H1 (cell line): Measurements from ENCODE around the gene CFAP58. TPM values are rescaled to one million over a fixed set of nuclear protein-coding genes. Genes with fewer than 3 reads are reported as not detected.

Source experiments
- CTCF ChIA-PET: fragments of 300-600 bp; sonication (Branson Sonifier 250); formaldehyde crosslinking; loops from one replicate; lab custom pipeline; 2021; ENCODE audit not compliant: partially characterized antibody; lab: Charles Lee
- POLR2A ChIA-PET: fragments of 300-600 bp; sonication (Branson Sonifier 250); formaldehyde crosslinking; loops from one replicate; lab custom pipeline; 2021; ENCODE audit warnings: inconsistent platforms; ENCODE audit not compliant: partially characterized antibody; lab: Charles Lee
- DNase-seq, 2 experiments: peaks; one replicate each; pipeline versions ENCODE4 v3.0.0 to v3.0.0-alpha.2; 2010 to 2022; ENCODE audit warnings: low spot score in 2 of 2, low read depth in 1 of 2, mixed read lengths in 1 of 2
- FAIRE-seq: peaks from 2 replicates; lab custom pipeline; 2011; peaks lifted over from hg19 to GRCh38; lab: Jason Lieb, UNC
- H2AFZ ChIP-seq: 2 replicates; pipeline ENCODE4 v1.8.1; 2012; ENCODE audit warnings: low read length, inconsistent platforms
- H2AK5ac ChIP-seq: 2 replicates; pipeline ENCODE4 v1.6.1; 2013; ENCODE audit warnings: low read depth, low read length
- H2BK120ac ChIP-seq: replicated peaks from 2 replicates; pipeline ENCODE3; 2013; ENCODE audit warnings: low read depth, low read length, inconsistent platforms
- H2BK12ac ChIP-seq: 2 replicates; pipeline ENCODE4 v1.6.1; 2013; ENCODE audit warnings: low read depth, low read length
- H2BK15ac ChIP-seq: 2 replicates; pipeline ENCODE4 v1.6.1; 2013; ENCODE audit warnings: low read length
- H2BK20ac ChIP-seq: 2 replicates; pipeline ENCODE4 v1.6.1; 2013; ENCODE audit warnings: low read length
- H2BK5ac ChIP-seq: 2 replicates; pipeline ENCODE4 v1.6.1; 2013; ENCODE audit warnings: low read depth, low read length
- H3K14ac ChIP-seq: 2 replicates; pipeline ENCODE4 v1.6.1; 2013; ENCODE audit warnings: inconsistent platforms; ENCODE audit not compliant: insufficient read length
- H3K18ac ChIP-seq: 2 replicates; pipeline ENCODE4 v1.6.1; 2013; ENCODE audit warnings: low read length; ENCODE audit errors: extremely low read depth
- H3K23ac ChIP-seq: 2 replicates; pipeline ENCODE4 v1.6.1; 2013; ENCODE audit warnings: inconsistent platforms; ENCODE audit not compliant: insufficient read length
- H3K23me2 ChIP-seq: 2 replicates; pipeline ENCODE4 v1.6.1; 2013; ENCODE audit warnings: low read depth, low read length
- H3K27ac ChIP-seq: 2 replicates; pipeline ENCODE4 v1.6.1; 2011; ENCODE audit warnings: low read depth, low read length, inconsistent platforms
- H3K27me3 ChIP-seq, 4 experiments: replicated peaks in 1 of 4; 1 replicate in 1 of 4; 2 replicates in 3 of 4; pipeline versions ENCODE4 v1.6.1 to v1.8.1; 2011 to 2013; ENCODE audit warnings: low read length in 3 of 4, mild to moderate bottlenecking in 3 of 4, inconsistent platforms in 2 of 4, mixed read lengths in 2 of 4, moderate library complexity in 1 of 4; ENCODE audit not compliant: control insufficient read depth in 3 of 4, insufficient read depth in 3 of 4; ENCODE audit errors: extremely low read depth in 1 of 4
- H3K36me3 ChIP-seq, 4 experiments: 2 replicates each; pipeline versions ENCODE4 v1.6.1 to v1.8.1; 2011 to 2013; ENCODE audit warnings: mild to moderate bottlenecking in 4 of 4, low read length in 3 of 4, moderate library complexity in 2 of 4, control low read depth in 1 of 4, inconsistent platforms in 1 of 4; ENCODE audit not compliant: insufficient read depth in 4 of 4, control insufficient read depth in 2 of 4
- H3K4ac ChIP-seq: replicated peaks from 2 replicates; pipeline ENCODE3; 2013; ENCODE audit warnings: low read length, low read depth, mixed read lengths, inconsistent platforms; ENCODE audit not compliant: insufficient read length
- H3K4me1 ChIP-seq, 4 experiments: replicated peaks in 1 of 4; 1 replicate in 1 of 4; 2 replicates in 3 of 4; pipeline versions ENCODE4 v1.6.1 to v1.8.1; 2011 to 2013; ENCODE audit warnings: low read length in 3 of 4, inconsistent platforms in 2 of 4, mixed read lengths in 1 of 4; ENCODE audit not compliant: insufficient read depth in 4 of 4, control insufficient read depth in 3 of 4
- H3K4me2 ChIP-seq, 2 experiments: 2 replicates each; pipeline versions ENCODE4 v1.6.1 to v1.8.1; 2011 to 2013; ENCODE audit warnings: low read depth in 2 of 2, low read length in 2 of 2, control low read depth in 1 of 2, inconsistent platforms in 1 of 2, mild to moderate bottlenecking in 1 of 2; ENCODE audit not compliant: insufficient read depth in 1 of 2
- H3K4me3 ChIP-seq, 4 experiments: fragments of 200-600, 300-600 bp in 1 of 4; sonication (generic), shearing (Covaris generic), sonication (Bioruptor Twin) in 1 of 4; 2 replicates each; pipeline versions ENCODE4 v1.5.1 to v1.8.1; 2011 to 2016; ENCODE audit warnings: low read length in 4 of 4, low read depth in 3 of 4, control low read depth in 2 of 4, inconsistent platforms in 2 of 4, mild to moderate bottlenecking in 2 of 4, mixed read lengths in 1 of 4, moderate library complexity in 1 of 4; ENCODE audit not compliant: insufficient read depth in 2 of 4; ENCODE audit errors: extremely low read depth in 1 of 4
- H3K56ac ChIP-seq: replicated peaks from 2 replicates; pipeline ENCODE3; 2013; ENCODE audit warnings: low read depth, mild to moderate bottlenecking, mixed read lengths, low read length, inconsistent platforms; ENCODE audit not compliant: insufficient read length
- H3K79me1 ChIP-seq: 2 replicates; pipeline ENCODE4 v1.6.1; 2013; ENCODE audit warnings: low read depth, low read length, control low read depth
- H3K79me2 ChIP-seq, 2 experiments: 2 replicates each; pipeline versions ENCODE4 v1.6.1 to v1.8.1; 2012 to 2013; ENCODE audit warnings: low read length in 2 of 2, mild to moderate bottlenecking in 2 of 2, inconsistent platforms in 1 of 2; ENCODE audit not compliant: insufficient read depth in 2 of 2, control insufficient read depth in 1 of 2
- H3K9ac ChIP-seq, 4 experiments: replicated peaks in 1 of 4; 1 replicate in 1 of 4; 2 replicates in 3 of 4; pipeline versions ENCODE4 v1.6.1 to v1.8.1; 2011 to 2013; ENCODE audit warnings: low read depth in 3 of 4, low read length in 3 of 4, control low read depth in 2 of 4, mild to moderate bottlenecking in 2 of 4, moderate library complexity in 2 of 4, inconsistent platforms in 1 of 4; ENCODE audit errors: extremely low read depth in 1 of 4
- H3K9me3 ChIP-seq, 2 experiments: 2 replicates each; pipeline versions ENCODE4 v1.6.1 to v1.8.1; 2012 to 2013; ENCODE audit warnings: mild to moderate bottlenecking in 2 of 2, moderate library complexity in 2 of 2, control low read depth in 1 of 2, inconsistent platforms in 1 of 2, low read depth in 1 of 2, low read length in 1 of 2, mixed read lengths in 1 of 2; ENCODE audit not compliant: insufficient read depth in 2 of 2
- H4K20me1 ChIP-seq, 2 experiments: replicated peaks in 1 of 2; 2 replicates each; pipeline versions ENCODE3 to v1.8.1; 2011 to 2013; ENCODE audit warnings: inconsistent platforms in 2 of 2, low read length in 2 of 2, mild to moderate bottlenecking in 1 of 2; ENCODE audit not compliant: insufficient read depth in 2 of 2, control insufficient read depth in 1 of 2
- H4K5ac ChIP-seq: 2 replicates; pipeline ENCODE4 v1.6.1; 2013; ENCODE audit warnings: low read length, low read depth, mixed read lengths, inconsistent platforms; ENCODE audit not compliant: insufficient read length
- H4K8ac ChIP-seq: 2 replicates; pipeline ENCODE4 v1.8.0; 2013; ENCODE audit warnings: mild to moderate bottlenecking, moderate library complexity, low read length, inconsistent platforms; ENCODE audit not compliant: insufficient read depth; ENCODE audit errors: extremely low read depth
- H4K91ac ChIP-seq: replicated peaks from 2 replicates; pipeline ENCODE3; 2013; ENCODE audit warnings: low read length, mixed read lengths, inconsistent platforms; ENCODE audit not compliant: insufficient read length
- RAD21 ChIP-seq, 2 experiments: IDR thresholded peaks in 1 of 2; conservative IDR thresholded peaks in 1 of 2; 2 replicates each; pipeline ENCODE4 v1.6.1; 2011; ENCODE audit warnings: low read depth in 2 of 2, low read length in 2 of 2, improper control_type of control experiment in 1 of 2, inconsistent platforms in 1 of 2, mild to moderate bottlenecking in 1 of 2, moderate library complexity in 1 of 2
- TAF7 ChIP-seq: optimal IDR thresholded peaks from 2 replicates; pipeline ENCODE3; 2011; ENCODE audit warnings: low read depth, mild to moderate bottlenecking, inconsistent platforms, low read length, moderate library complexity, borderline replicate concordance
- WGBS, 2 experiments: shearing (Covaris generic) in 1 of 2; methylation state at CpG; one replicate each; pipeline versions ENCODE4 v1.1.6 to v1.1.7; 2013 to 2015; ENCODE audit warnings: low lambda C conversion rate in 2 of 2, mixed read lengths in 2 of 2, inconsistent platforms in 1 of 2, low coverage in 1 of 2, missing lambda C conversion rate in 1 of 2; ENCODE audit not compliant: insufficient replicate concordance in 2 of 2, insufficient coverage in 1 of 2, insufficient read length in 1 of 2; ENCODE audit errors: extremely low coverage in 1 of 2, missing lambda C conversion rate in 1 of 2; 5-methylcytosine and 5-hydroxymethylcytosine counted together
- polyA plus RNA-seq, 7 experiments: library from polyadenylated mRNA; depleted of rRNA in 3 of 7; stranded (reverse) in 5 of 7; unstranded in 2 of 7; fragments of >200 nt in 5 of 7; fragments of 200-250 nt in 2 of 7; gene quantifications; 1 replicate in 5 of 7; 2 replicates in 1 of 7; 4 replicates in 1 of 7; pipeline versions ENCODE4 v1.2.1 to v1.2.3, GENCODE V29; 2011 to 2013; ENCODE audit warnings: missing spikeins in 2 of 7, mixed read lengths in 2 of 7
- total RNA-seq: library from RNA; stranded (reverse); fragmentation: NEBNext Ultra II Directional; extraction: Animal tissue kit (Norgen Biotek cat#: 25700); gene quantifications from 2 replicates; pipeline ENCODE4 v1.2.1, GENCODE V29; 2021

CFAP58 gene
- total and polyA plus RNA-seq, 2 of the 8 experiments (the other 6 are each of a cell fraction or from before 2014, with no cell fraction given) = 0.32 to 0.71 TPM

DNA sequence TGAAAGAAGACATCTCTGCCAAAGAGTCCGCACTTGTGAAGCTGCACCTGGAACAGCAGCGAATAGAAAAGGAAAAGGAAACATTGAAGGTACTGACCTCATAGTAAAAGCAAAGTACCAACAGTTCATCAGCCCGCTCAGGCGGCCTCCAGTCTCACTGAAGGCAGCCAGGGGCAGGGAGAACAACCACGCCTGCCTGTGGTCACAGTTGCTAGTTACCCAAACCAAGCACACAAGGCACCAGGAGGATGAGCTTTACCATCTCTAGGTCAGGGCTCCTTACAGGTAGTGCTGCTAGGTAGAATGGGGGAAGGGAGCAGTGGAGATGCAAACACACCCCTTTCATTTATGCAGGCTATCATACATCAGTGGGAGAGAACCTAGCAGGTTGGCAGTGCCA lies 39.8 kb downstream of the CFAP58 start:
- no peaks in the 10 kb centered on the region for H4K20me1 ChIP-seq
- no peak overlapping the region for H3K14ac ChIP-seq
- no peak overlapping the region for H3K4ac ChIP-seq
- H3K79me2 ChIP-seq = no peaks in the 10 kb centered on the region
- H2BK120ac ChIP-seq = no peak overlapping the region
- H4K8ac ChIP-seq = no peak overlapping the region
- no peaks in the 10 kb centered on the region; the same call in 1 of the 2 replicates for H3K79me1 ChIP-seq
- no peak overlapping the region for H2BK20ac ChIP-seq
- CTCF ChIA-PET = interaction anchor here (0.9 to 1.8 kb wide), 9 partner anchors 12 to 229 kb away, joined by 3 to 11 read pairs (median 5); partner anchors contain the start of gene CFAP58
- no peak overlapping the region for H3K4me3 ChIP-seq
- H2BK12ac ChIP-seq = no peak overlapping the region
- no peaks in the 10 kb centered on the region for H3K9me3 ChIP-seq
- H2AFZ ChIP-seq = no peak overlapping the region
- WGBS, 2 experiments = 87% methylated on average over 5 of the region's 5 CpGs; no CpG with 5 or more reads in 1 of the 2 experiments
- DNase-seq (no peak), FAIRE-seq (no peak)
- no peak overlapping the region for H3K56ac ChIP-seq
- H2BK15ac ChIP-seq = no peak overlapping the region
- H3K23me2 ChIP-seq = no peaks in the 10 kb centered on the region
- H3K4me1 ChIP-seq = no peaks in the 10 kb centered on the region; a peak in 1 of 7 replicates
- no peak overlapping the region for H3K27ac ChIP-seq
- no peak overlapping the region for H3K23ac ChIP-seq
- H4K91ac ChIP-seq = no peak overlapping the region
- POLR2A ChIA-PET = no interaction called here
- no peak overlapping the region for H3K9ac ChIP-seq
- no peaks in the 10 kb centered on the region for H3K36me3 ChIP-seq
- H4K5ac ChIP-seq = no peak overlapping the region
- H3K18ac ChIP-seq = no peak overlapping the region
- no peak overlapping the region for H3K4me2 ChIP-seq
- no peak overlapping the region for H2AK5ac ChIP-seq
- TF ChIP-seq TAF7 (no peak), RAD21 (IDR thresholded peaks at IDR 0.05 in 1 of 2, conservative IDR thresholded peaks at IDR 0.05 in 1 of 2; ENCODE audit: low read depth in 2 of 2, low read length in 2 of 2) (peak in 1 of 2 experiments; percentile 12; a peak in 1 of 4 replicates)
- H2BK5ac ChIP-seq = no peak overlapping the region
- no peaks in the 10 kb centered on the region; a peak in 1 of 7 replicates for H3K27me3 ChIP-seq
